ENCODE measurements around the gene BCL2L1. TPM values are rescaled to one million over a fixed set of nuclear protein-coding genes. Genes with fewer than 3 reads are reported as not detected.

The BCL2L1 gene
- polyA plus RNA-seq, 1 of the 3 experiments (the other 2 are of a cell fraction): 99.9 TPM

- H3F3A ChIP-seq (replicated peaks; ENCODE audit: insufficient read depth): peaks cover 14% of the 10 kb centered on the region
- CTCF ChIA-PET: interaction anchor here (0.7 to 33.9 kb wide), 2 partner anchors 50 to 112 kb away, joined by 3 to 1802 read pairs; no protein-coding TSS in a partner anchor
- H3K9me2 ChIP-seq: no peaks in the 10 kb centered on the region
- no peak overlapping the region for H2AFZ ChIP-seq (ENCODE audit: low read depth)
- 98% methylated on average over 8 of the region's 8 CpGs for WGBS (ENCODE audit: low lambda C conversion rate)
- H3K4me1 ChIP-seq (ENCODE audit: control insufficient read depth in 1 of 2, insufficient read depth in 2 of 2, low read depth in 1 of 2, low read length in 1 of 2): peaks cover 5 to 7% of the 10 kb centered on the region in 2 experiments; a peak in 1 of 4 replicates
- H3K9ac ChIP-seq: no peak overlapping the region
- no peak overlapping the region for H3K4me3 ChIP-seq (ENCODE audit: low read depth in 2 of 2, low read length in 1 of 2)
- no peaks in the 10 kb centered on the region for H3K79me2 ChIP-seq (ENCODE audit: insufficient read depth)
- H3K27ac ChIP-seq (ENCODE audit: low read depth in 2 of 2, low read length in 1 of 2): no peak overlapping the region
- no peaks in the 10 kb centered on the region for H4K20me1 ChIP-seq (ENCODE audit: insufficient read depth)
- TF ChIP-seq EZH2phosphoT487 (IDR thresholded peaks at IDR 0.05; ENCODE audit: borderline replicate concordance, low read depth) (no peak), TCF12 (IDR thresholded peaks at IDR 0.05) (no peak), RCOR1 (IDR thresholded peaks at IDR 0.05; ENCODE audit: low read length) (no peak), EP300 (IDR thresholded peaks at IDR 0.05; ENCODE audit: borderline replicate concordance in 1 of 2, low read depth in 1 of 2, low read length in 1 of 2) (no peak), SMC3 (IDR thresholded peaks at IDR 0.05; ENCODE audit: low read depth, low read length) (no peak), FOSL2 (IDR thresholded peaks at IDR 0.05; ENCODE audit: borderline replicate concordance, low read depth) (no peak), MEF2A (IDR thresholded peaks at IDR 0.05; ENCODE audit: borderline replicate concordance, low read depth) (no peak), YY1 (IDR thresholded peaks at IDR 0.05; ENCODE audit: low read depth) (no peak), TEAD4 (IDR thresholded peaks at IDR 0.05; ENCODE audit: borderline replicate concordance, insufficient read depth) (no peak), RFX5 (IDR thresholded peaks at IDR 0.05; ENCODE audit: low read length) (no peak), TAF1 (IDR thresholded peaks at IDR 0.05; ENCODE audit: borderline replicate concordance, low read depth, low read length) (no peak), FOXM1 (IDR thresholded peaks at IDR 0.05; ENCODE audit: low read depth) (no peak)
- TF ChIP-seq, protein P1, sequence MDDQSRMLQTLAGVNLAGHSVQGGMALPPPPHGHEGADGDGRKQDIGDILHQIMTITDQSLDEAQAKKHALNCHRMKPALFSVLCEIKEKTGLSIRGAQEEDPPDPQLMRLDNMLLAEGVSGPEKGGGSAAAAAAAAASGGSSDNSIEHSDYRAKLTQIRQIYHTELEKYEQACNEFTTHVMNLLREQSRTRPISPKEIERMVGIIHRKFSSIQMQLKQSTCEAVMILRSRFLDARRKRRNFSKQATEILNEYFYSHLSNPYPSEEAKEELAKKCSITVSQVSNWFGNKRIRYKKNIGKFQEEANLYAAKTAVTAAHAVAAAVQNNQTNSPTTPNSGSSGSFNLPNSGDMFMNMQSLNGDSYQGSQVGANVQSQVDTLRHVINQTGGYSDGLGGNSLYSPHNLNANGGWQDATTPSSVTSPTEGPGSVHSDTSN (IDR thresholded peaks at IDR 0.05): no peak
- TF ChIP-seq, protein P2, sequence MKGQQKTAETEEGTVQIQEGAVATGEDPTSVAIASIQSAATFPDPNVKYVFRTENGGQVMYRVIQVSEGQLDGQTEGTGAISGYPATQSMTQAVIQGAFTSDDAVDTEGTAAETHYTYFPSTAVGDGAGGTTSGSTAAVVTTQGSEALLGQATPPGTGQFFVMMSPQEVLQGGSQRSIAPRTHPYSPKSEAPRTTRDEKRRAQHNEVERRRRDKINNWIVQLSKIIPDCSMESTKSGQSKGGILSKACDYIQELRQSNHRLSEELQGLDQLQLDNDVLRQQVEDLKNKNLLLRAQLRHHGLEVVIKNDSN (IDR thresholded peaks at IDR 0.05; ENCODE audit: borderline replicate concordance, low read depth): no peak
- TF ChIP-seq, protein P3, sequence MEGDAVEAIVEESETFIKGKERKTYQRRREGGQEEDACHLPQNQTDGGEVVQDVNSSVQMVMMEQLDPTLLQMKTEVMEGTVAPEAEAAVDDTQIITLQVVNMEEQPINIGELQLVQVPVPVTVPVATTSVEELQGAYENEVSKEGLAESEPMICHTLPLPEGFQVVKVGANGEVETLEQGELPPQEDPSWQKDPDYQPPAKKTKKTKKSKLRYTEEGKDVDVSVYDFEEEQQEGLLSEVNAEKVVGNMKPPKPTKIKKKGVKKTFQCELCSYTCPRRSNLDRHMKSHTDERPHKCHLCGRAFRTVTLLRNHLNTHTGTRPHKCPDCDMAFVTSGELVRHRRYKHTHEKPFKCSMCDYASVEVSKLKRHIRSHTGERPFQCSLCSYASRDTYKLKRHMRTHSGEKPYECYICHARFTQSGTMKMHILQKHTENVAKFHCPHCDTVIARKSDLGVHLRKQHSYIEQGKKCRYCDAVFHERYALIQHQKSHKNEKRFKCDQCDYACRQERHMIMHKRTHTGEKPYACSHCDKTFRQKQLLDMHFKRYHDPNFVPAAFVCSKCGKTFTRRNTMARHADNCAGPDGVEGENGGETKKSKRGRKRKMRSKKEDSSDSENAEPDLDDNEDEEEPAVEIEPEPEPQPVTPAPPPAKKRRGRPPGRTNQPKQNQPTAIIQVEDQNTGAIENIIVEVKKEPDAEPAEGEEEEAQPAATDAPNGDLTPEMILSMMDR (IDR thresholded peaks at IDR 0.05): no peak
- H3K9me3 ChIP-seq: no peaks in the 10 kb centered on the region
- no peak for DNase-seq
- no peaks in the 10 kb centered on the region for H3K27me3 ChIP-seq (ENCODE audit: insufficient read depth)
- H3K4me2 ChIP-seq: no peak overlapping the region
- POLR2A ChIA-PET: no interaction called here
- H3K36me3 ChIP-seq (replicated peaks in 1 of 2; ENCODE audit: control insufficient read depth in 1 of 2, insufficient read depth in 2 of 2, low read length in 1 of 2): no peaks in the 10 kb centered on the region
These were observed 107.3 kb downstream of the BCL2L1 start for GRCh38 chr20:31615416-31615815.

Other genes with a start within 250 kb of the BCL2L1 start
- 0.26 and 0.49 TPM in 2 replicates for gene DEFB124, start 247.7 kb downstream of the BCL2L1 start, polyA plus RNA-seq (2012; rRNA removed)
- 6.1 and 7.1 TPM in 2 replicates for gene REM1, start 247.6 kb downstream of the BCL2L1 start, polyA plus RNA-seq (2012; rRNA removed)
- gene HM13, start 208.4 kb downstream of the BCL2L1 start, polyA plus RNA-seq (2012; rRNA removed): 160 and 176 TPM in 2 replicates
- 324 and 493 TPM in 2 replicates for gene ID1, start 117.6 kb downstream of the BCL2L1 start, polyA plus RNA-seq (2012; rRNA removed)
- gene COX4I2, start 85.0 kb downstream of the BCL2L1 start, polyA plus RNA-seq (2012; rRNA removed): 0.21 TPM in 1 of 2 replicates, not detected in the other
- 14.4 and 17.1 TPM in 2 replicates for gene TPX2, start 16.4 kb upstream of the BCL2L1 start, polyA plus RNA-seq (2012; rRNA removed)
- gene MYLK2, start 96.5 kb upstream of the BCL2L1 start, polyA plus RNA-seq (2012; rRNA removed): 0.21 and 0.31 TPM in 2 replicates
- gene FOXS1, start 122.7 kb upstream of the BCL2L1 start, polyA plus RNA-seq (2012; rRNA removed): 0.73 and 0.99 TPM in 2 replicates
- gene DUSP15, start 147.7 kb upstream of the BCL2L1 start, polyA plus RNA-seq (2012; rRNA removed): 4.3 and 5.4 TPM in 2 replicates
- 0.23 and 0.32 TPM in 2 replicates for gene TTLL9, start 147.8 kb upstream of the BCL2L1 start, polyA plus RNA-seq (2012; rRNA removed)
- 18.9 and 19.7 TPM in 2 replicates for gene PDRG1, start 229.2 kb upstream of the BCL2L1 start, polyA plus RNA-seq (2012; rRNA removed)
- 0.02 and 0.10 TPM in 2 replicates for gene XKR7, start 245.3 kb upstream of the BCL2L1 start, polyA plus RNA-seq (2012; rRNA removed)

Data from SK-N-SH (cell line).